ENCODE data around the gene EPX.

Gene EPX

DNA sequence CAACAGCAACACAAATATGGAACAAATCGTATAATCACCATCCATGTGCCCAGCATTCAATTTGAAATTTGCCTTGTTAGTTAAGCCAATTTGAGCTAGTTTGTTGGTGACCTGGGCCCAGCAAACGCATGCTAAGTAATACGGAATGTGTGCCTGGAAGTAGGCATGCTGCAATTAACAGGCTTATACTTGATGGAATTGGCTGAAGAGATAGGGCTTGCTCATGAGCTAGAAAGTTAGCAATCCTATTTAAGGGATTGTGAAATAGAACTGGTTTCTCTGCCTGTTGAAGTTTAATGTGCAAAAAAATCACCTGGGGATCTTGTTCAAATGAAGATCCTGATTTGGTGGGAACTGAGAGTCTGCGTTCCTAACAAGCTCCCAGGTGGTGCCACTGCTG lies 37.4 kb downstream of the EPX start:
- TF ChIP-seq, protein P1, sequence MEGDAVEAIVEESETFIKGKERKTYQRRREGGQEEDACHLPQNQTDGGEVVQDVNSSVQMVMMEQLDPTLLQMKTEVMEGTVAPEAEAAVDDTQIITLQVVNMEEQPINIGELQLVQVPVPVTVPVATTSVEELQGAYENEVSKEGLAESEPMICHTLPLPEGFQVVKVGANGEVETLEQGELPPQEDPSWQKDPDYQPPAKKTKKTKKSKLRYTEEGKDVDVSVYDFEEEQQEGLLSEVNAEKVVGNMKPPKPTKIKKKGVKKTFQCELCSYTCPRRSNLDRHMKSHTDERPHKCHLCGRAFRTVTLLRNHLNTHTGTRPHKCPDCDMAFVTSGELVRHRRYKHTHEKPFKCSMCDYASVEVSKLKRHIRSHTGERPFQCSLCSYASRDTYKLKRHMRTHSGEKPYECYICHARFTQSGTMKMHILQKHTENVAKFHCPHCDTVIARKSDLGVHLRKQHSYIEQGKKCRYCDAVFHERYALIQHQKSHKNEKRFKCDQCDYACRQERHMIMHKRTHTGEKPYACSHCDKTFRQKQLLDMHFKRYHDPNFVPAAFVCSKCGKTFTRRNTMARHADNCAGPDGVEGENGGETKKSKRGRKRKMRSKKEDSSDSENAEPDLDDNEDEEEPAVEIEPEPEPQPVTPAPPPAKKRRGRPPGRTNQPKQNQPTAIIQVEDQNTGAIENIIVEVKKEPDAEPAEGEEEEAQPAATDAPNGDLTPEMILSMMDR (IDR thresholded peaks at IDR 0.05): no peak

DNA sequence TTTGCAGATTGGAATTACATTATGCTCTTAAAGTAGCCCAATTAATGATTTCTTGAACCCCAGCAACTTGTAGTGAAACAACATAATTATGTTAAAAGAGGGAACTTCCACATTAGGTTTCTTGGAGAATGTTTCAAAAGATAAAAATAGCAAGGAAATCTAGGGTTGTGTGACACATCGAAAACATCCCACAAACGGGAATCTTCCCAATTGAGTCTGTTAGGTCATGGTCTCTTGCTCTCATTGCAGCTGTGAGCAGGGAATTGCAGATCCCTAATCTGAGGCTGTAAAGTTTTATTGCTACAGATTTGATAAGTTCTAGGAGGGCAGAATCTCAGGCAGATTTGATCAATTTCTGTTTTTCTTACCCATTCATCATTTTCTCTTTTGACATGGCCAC lies 39.1 kb downstream of the EPX start:
- TF ChIP-seq, protein P1 (IDR thresholded peaks at IDR 0.05): no peak

DNA sequence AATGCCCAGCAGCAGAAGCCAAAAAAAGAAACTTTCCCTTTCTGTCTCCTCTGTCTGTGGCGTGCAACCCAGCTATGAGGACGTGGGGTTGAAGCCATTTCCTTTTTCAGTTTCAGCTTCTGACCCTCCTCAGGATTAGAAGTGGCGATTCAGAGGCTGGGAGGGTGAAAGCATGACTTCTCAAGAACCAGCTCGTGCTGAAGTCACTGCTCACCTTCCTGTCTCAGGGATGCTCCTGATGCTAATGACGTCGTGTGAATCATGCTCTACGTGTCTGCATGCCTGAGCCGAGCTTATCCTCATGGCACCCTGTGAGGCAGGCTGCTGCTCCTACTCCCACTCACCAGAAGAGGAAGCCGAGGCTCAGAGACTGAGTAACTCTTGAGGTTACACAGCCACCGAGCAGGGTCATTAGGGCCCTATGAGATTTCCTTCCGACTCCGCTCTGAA lies 40.2 kb downstream of the EPX start:
- TF ChIP-seq, protein P1 (IDR thresholded peaks at IDR 0.05): no peak

DNA sequence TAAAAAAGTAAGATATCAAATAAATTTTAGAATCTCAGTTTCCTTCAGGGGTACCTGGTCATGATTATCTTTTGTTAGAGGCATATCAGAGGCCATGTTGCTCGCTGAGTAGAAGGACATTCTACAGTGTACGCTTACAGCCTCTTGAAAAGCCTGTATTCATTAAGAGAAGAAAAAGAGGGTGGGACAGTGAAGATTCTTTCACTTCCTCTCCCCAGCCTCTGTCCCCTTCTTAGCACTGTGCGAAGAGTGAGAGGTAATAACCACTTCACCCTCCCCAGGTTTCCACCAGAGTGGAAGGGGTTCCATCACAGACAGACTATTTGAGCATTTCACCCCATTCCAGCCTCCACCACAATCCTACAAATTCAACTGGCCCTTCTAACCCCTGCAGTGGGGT lies 41.0 kb downstream of the EPX start:
- TF ChIP-seq, protein P1 (IDR thresholded peaks at IDR 0.05): no peak

DNA sequence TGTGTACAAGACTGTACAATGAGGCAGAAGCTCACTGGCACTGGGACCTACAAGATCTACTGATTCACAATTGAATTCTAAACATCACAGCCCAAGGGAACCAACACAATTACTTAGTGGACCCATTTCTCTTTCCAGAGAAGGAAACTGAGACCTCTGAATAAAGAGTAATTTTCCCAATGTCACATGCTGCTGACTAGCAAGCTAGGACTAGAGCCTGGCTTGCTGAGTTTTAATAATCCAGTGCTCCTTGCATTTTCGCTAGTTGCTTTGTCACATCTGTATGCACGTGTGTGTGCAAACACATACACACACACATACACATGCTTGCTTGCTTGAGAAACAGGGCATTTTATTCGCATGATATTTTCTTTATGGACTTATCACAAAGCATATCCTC lies 42.0 kb downstream of the EPX start:
- TF ChIP-seq, protein P1 (IDR thresholded peaks at IDR 0.05): no peak

DNA sequence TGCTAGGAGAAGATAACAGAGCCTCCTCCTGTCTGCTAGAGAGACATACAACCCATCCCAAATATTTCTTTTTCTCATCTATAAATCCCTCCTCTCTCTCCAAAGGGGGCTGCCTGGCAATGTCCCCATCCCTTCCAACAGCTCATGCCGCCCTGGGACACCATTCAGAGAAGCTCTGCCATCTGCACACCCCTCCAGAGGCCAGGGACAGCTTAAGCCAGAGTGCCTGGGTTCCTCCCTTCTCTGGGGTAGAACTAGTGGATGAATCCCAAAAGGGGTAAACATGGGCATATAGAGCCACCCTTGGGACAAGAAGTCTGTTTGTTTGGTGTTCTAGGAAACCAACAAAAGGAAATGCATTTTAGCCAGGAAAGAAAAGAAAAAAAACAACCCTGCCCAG lies 43.3 kb downstream of the EPX start:
- TF ChIP-seq, protein P1 (IDR thresholded peaks at IDR 0.05): no peak

DNA sequence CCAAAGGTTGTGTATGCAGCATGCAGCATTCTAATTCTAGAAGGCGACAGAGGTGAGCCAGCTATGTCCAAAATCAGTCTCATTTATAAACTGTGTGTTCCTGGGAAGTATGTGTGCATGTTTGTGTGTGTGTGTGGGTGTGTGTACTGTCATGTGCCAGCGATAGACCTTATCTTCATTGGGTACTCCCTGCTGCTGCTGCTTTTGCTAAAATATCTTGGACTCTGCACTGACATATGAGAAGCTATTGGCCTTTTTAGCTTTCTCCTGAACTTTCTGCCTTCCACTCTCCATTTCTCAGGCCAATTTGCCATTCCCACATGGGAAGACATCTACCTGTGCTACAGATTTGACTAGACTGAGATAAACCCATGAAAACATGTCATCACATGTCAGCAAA lies 43.9 kb downstream of the EPX start:
- TF ChIP-seq, protein P1 (IDR thresholded peaks at IDR 0.05): no peak

DNA sequence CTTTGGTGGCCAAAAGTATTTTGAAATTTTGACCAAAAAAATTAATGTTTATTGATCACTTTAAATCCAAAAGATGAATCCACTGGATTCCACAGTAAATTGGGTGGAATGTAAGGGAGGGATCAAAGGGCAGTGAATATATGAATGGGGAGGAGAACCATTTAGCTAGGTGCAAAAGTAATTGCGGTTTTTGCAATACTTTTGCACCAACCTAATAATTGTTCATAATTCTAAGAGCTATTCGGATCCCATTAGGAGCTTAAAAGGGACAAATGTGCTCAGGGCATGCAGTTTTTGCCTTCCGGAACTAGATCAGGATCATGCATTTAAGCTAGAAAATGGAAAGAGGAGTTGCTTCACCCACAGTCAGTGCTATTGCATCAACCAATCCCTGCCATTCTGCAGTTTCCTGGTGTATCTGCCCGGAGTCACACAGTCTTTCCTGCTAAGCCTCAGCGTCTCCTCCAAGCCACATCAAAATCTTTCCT lies 45.7 kb downstream of the EPX start, which contains the start of gene LPO:
TSS of gene LPO (plus strand) at position 438 of the 488 bp plus-strand sequence. CDS start 4,396 bp downstream, outside the sequence.
- TF ChIP-seq, protein P1 (IDR thresholded peaks at IDR 0.05): no peak
